Measurements from ENCODE around the gene CCNDBP1.
"Not testable (repeated sequence)": the region's sequence is repeated elsewhere in the genome, so short reads cannot be mapped to it uniquely, and the experiment has no call there.

GRCh38 chr15:43225950-43226255 is 40.7 kb downstream of the CCNDBP1 start:
- TF ChIP-seq CTCF (IDR thresholded peaks at IDR 0.05 in 2 of 3, conservative IDR thresholded peaks at IDR 0.05 in 1 of 3; ENCODE audit: borderline replicate concordance in 1 of 3, insufficient read depth in 1 of 3, low read depth in 2 of 3, low read length in 2 of 3); POLR2A (IDR thresholded peaks at IDR 0.05; ENCODE audit: borderline replicate concordance, extremely low read depth, insufficient read depth, insufficient read length); EZH2 (IDR thresholded peaks at IDR 0.05); POLR2AphosphoS5 (IDR thresholded peaks at IDR 0.05; ENCODE audit: low read depth, low read length): not testable (repeated sequence)
